GM12872 (cell line): ENCODE measurements around the gene MKRN1.

Experiments
- TF ChIP-seq, protein P1 (sequence below): IDR thresholded peaks from 3 replicates; pipeline ENCODE4 v1.5.1; 2011; ENCODE audit warnings: low read depth, mild to moderate bottlenecking, low read length, moderate library complexity; ENCODE audit not compliant: insufficient read depth

Gene MKRN1

DNA sequence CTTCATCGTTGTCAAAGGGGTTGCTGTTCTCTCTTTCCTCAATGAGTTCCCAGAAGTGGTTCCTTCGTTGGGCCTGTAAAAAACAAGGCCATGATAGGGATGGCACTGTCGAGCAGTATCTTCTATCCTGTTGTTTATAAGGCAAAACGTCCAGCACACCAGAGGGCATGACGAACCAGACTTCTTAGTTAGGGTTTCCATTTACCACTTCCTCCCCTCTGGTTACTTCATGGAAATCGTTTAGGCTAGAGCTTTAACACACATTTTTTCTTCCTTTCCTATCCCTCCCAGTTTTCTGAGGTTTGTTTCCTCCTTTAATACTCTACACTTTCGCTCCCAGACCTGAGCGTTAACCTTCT, 24.7 kb downstream of the MKRN1 start:
- TF ChIP-seq, protein P1, sequence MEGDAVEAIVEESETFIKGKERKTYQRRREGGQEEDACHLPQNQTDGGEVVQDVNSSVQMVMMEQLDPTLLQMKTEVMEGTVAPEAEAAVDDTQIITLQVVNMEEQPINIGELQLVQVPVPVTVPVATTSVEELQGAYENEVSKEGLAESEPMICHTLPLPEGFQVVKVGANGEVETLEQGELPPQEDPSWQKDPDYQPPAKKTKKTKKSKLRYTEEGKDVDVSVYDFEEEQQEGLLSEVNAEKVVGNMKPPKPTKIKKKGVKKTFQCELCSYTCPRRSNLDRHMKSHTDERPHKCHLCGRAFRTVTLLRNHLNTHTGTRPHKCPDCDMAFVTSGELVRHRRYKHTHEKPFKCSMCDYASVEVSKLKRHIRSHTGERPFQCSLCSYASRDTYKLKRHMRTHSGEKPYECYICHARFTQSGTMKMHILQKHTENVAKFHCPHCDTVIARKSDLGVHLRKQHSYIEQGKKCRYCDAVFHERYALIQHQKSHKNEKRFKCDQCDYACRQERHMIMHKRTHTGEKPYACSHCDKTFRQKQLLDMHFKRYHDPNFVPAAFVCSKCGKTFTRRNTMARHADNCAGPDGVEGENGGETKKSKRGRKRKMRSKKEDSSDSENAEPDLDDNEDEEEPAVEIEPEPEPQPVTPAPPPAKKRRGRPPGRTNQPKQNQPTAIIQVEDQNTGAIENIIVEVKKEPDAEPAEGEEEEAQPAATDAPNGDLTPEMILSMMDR = no peak

DNA sequence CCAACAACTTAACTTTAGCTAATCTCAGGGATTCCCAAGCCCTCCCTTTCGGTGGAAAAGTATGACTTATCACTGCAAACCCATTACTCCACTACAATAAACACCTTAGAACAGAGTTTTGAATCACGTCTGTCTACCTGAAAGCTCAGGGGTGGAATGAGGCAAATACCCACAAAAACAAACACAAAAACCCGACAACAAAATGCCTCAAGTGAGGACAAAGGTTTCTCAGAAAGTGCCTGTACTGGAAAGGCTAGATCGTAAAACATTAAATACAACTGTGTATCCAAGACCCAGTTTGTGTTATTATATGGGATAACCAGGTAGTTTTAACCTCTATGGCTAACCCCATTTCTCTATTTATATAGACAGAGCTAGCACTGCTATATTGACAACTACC, 26.0 kb downstream of the MKRN1 start:
- TF ChIP-seq, protein P1 = no peak

- TF ChIP-seq, protein P1 = no peak
These were observed 27.6 kb downstream of the MKRN1 start for GRCh38 chr7:140451716-140452115.

DNA sequence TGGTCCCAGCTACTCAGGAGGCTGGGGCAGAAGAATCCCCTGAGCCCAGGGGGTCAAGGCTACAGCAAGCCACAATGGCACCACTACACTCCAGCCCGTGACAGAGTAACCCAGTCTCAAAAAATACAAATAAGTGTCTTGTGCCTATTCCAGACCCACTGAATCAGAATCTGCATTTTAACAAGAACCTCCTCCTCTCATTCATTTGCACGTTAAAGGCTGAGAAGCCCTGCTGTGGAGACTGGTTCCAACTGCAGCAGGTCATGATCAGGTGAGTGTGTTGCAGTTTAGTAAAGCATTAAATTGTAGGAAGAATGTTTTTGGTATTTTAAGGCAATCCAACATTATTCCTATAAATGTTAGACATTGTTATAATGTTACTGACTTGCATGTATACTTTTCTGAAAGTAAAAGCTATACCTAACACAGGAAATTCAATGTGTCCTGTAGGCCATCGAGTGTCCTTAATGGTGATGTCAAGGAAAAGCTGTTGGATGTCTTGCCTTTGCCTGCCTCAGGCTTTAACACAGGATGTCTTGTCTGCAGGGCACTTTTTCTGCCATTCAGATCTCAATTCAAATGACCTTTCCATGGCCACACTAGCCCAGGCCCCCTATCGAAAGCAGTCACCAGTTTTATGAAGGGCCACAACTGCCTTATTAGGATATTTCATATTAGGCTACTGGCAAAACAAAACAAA, 30.4 kb downstream of the MKRN1 start:
- TF ChIP-seq, protein P1 = no peak

GRCh38 chr7:140447841-140448240, 31.5 kb downstream of the MKRN1 start:
- TF ChIP-seq, protein P1 = no peak

DNA sequence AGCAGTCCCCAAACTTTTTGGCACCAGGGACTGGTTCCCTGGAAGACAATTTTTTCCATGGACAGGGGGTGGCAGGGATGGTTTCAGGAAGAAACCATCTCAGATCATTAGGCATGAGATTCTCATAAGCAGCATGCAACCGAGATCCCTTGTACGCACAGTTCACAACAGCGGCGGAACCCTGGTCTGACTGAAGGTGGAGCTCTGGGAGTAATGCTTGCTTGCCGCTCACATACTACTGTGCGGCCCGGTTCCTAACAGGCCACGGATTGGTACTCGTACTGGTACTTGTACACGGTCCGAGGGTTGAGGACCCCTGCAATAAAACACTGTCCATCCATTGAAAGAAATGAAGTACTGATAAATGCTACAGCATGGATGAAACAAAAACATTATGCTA, 32.8 kb downstream of the MKRN1 start:
- TF ChIP-seq, protein P1 = no peak

DNA sequence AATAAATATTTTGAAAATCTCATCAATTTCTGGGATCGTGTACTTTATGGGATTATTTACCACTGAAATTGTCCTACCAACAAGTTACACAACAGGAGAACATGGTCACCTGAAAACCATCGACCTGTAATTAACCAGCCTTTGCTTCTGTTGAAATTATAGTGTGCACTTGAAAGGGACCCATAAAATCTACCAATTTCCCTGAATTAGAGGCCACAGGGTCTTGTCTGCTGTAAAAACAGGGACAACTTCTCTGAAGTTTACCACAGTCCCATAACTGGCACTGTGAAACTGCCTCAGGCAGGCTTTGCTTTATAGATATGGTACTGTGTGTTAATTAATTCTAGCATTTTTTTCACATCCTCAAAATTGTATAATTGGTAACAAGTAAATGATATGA, 37.8 kb downstream of the MKRN1 start:
- TF ChIP-seq, protein P1 = no peak
